T-helper 2 cell treated with Interferon-gamma antibody and Interleukin-4, amounts not matched to agents 5 μg/mL and 100 μg/mL, for 36 hours (primary cell): Measurements from ENCODE around the gene POU3F2.

ENCODE experiments used
- DNase-seq: peaks from one replicate; pipeline ENCODE4 v3.0.0; 2021; ENCODE audit warnings: low spot score
- H3K27ac Mint-ChIP-seq: one replicate; pipeline ENCODE4 v1.8.0; 2021; ENCODE audit warnings: mild to moderate bottlenecking, mixed read lengths
- H3K27me3 Mint-ChIP-seq: one replicate; pipeline ENCODE4 v1.8.0; 2021; ENCODE audit warnings: low read depth, mixed read lengths
- H3K36me3 Mint-ChIP-seq: one replicate; pipeline ENCODE4 v1.8.0; 2021; ENCODE audit warnings: low read depth, mixed read lengths
- H3K4me1 Mint-ChIP-seq: one replicate; pipeline ENCODE4 v1.8.0; 2021; ENCODE audit warnings: low read depth, mixed read lengths
- H3K4me3 Mint-ChIP-seq: one replicate; pipeline ENCODE4 v1.8.0; 2022; ENCODE audit warnings: mild to moderate bottlenecking, moderate library complexity, mixed read lengths
- H3K9me3 Mint-ChIP-seq: one replicate; pipeline ENCODE4 v1.8.0; 2021; ENCODE audit warnings: mixed read lengths

The POU3F2 gene

GRCh38 chr6:98887650-98888049 lies 53.3 kb downstream of the POU3F2 start:
- Mint-ChIP-seq H3K4me3 (no peak overlapping the region), H3K27ac (no peak overlapping the region), H3K9me3 (no peaks in the 10 kb centered on the region), H3K4me1 (peaks cover 1% of the 10 kb centered on the region), H3K36me3 (peaks cover 10% of the 10 kb centered on the region), H3K27me3 (no peaks in the 10 kb centered on the region)
- no peak for DNase-seq
